Lung (tissue), 12 donors: ENCODE results near the gene FSD1L. TPM values are rescaled to one million over a fixed set of nuclear protein-coding genes. Genes with fewer than 3 reads are reported as not detected.

Source experiments
- ATAC-seq: fragments of 200-7000 bp; cut with Tn5 transposase; one replicate; pipeline ENCODE4 v1.9.1; 2020; ENCODE audit warnings: moderate number of reproducible peaks; ENCODE audit not compliant: insufficient read depth, low FRiP score
- DNase-seq, 3 donors: peaks; one replicate each; pipeline ENCODE4 v3.0.0-alpha.2; 2013 to 2017
- H3K27ac ChIP-seq, 2 donors: one replicate each; pipeline ENCODE4 v1.5.1; 2013; ENCODE audit warnings: mild to moderate bottlenecking in 2 of 2, moderate library complexity in 2 of 2, control low read depth in 1 of 2, inconsistent platforms in 1 of 2, low read depth in 1 of 2, low read length in 1 of 2
- H3K27me3 ChIP-seq, 3 donors: one replicate each; pipeline ENCODE4 v1.5.1; 2013; ENCODE audit warnings: low read length in 2 of 3; ENCODE audit not compliant: control insufficient read depth in 3 of 3, insufficient read depth in 3 of 3
- H3K36me3 ChIP-seq, 4 donors: one replicate each; pipeline ENCODE4 v1.5.1; 2013; ENCODE audit warnings: low read length in 4 of 4, mild to moderate bottlenecking in 1 of 4, moderate library complexity in 1 of 4; ENCODE audit not compliant: control insufficient read depth in 4 of 4, insufficient read depth in 4 of 4
- H3K4me1 ChIP-seq, 5 donors: one replicate each; pipeline ENCODE4 v1.5.1; 2013; ENCODE audit warnings: low read length in 5 of 5, mild to moderate bottlenecking in 2 of 5, moderate library complexity in 1 of 5; ENCODE audit not compliant: control insufficient read depth in 5 of 5, insufficient read depth in 5 of 5
- H3K4me3 ChIP-seq: one replicate; pipeline ENCODE4 v1.5.1; 2013; ENCODE audit warnings: mild to moderate bottlenecking, control low read depth, moderate library complexity
- H3K9ac ChIP-seq, 2 donors: one replicate each; pipeline ENCODE4 v1.5.1; 2013; ENCODE audit warnings: low read length in 2 of 2, control low read depth in 1 of 2; ENCODE audit not compliant: insufficient read depth in 1 of 2
- H3K9me3 ChIP-seq, 4 donors: one replicate each; pipeline ENCODE4 v1.5.1; 2013; ENCODE audit warnings: low read length in 3 of 4, mild to moderate bottlenecking in 1 of 4, moderate library complexity in 1 of 4; ENCODE audit not compliant: control insufficient read depth in 4 of 4, insufficient read depth in 3 of 4
- WGBS, 2 donors: extraction: QIAGEN DNeasy Blood & Tissue Kit; methylation state at CpG; one replicate each; pipeline ENCODE4 v1.1.7; 2013; 5-methylcytosine and 5-hydroxymethylcytosine counted together
- polyA plus RNA-seq, 2 donors: library from polyadenylated mRNA; stranded (reverse); fragments of 200-250 nt; gene quantifications; one replicate each; pipeline ENCODE4 v1.2.1, GENCODE V29; 2013
- total RNA-seq, 2 donors: library from RNA; depleted of rRNA in 1 of 2; stranded (reverse); fragments of >200 nt in 1 of 2; gene quantifications; one replicate each; pipeline ENCODE4 v1.2.1, GENCODE V29; 2014 to 2021
- TF ChIP-seq, protein P1 (sequence below): IDR thresholded peaks from 2 replicates; pipeline ENCODE4 v1.5.1; 2012; ENCODE audit warnings: mild to moderate bottlenecking; ENCODE audit errors: control extremely low read depth, extremely low read depth
- donor health status: control.
- donor health status: control.
- donor health status: Bipolar disorder and iron deficiency.
- donor health status: healthy.
- donor health status: DM: yes; HTN: yes; CAD: no.

The FSD1L gene
- total and polyA plus RNA-seq, 4 donors = 2.5 to 18.8 (median 5.7) TPM

DNA sequence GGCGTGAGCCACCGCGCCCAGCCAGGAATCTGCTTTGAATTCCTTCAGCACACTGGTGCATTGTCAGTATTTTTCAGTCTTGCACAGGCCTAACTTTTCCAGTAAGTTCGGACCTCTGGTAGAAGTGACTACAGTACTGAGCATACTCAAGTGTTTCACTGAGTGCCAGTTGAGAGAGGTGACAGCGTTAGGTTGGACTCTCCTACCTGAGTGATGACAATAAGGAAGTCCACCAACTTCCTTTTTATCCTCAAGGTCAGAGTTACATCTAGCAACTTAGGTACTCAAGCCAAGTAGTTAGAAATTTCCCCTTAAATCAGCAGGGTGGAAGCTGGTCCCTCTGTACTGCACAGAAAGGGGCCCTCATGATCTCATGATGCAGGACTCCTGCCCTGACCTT, 26.0 kb upstream of the FSD1L start:
- DNase-seq (no peak), ATAC-seq (no peak)
- Histone ChIP-seq H3K9me3 (no peaks in the 10 kb centered on the region), H3K27ac (no peak overlapping the region), H3K4me3 (no peak overlapping the region), H3K27me3 (no peaks in the 10 kb centered on the region), H3K36me3 (no peaks in the 10 kb centered on the region), H3K4me1 (peaks cover 0 to 6% (median 4%) of the 10 kb centered on the region in 5 donors), H3K9ac (no peak overlapping the region)
- 83 to 87% methylated on average over 5 of the region's 5 CpGs for WGBS, 2 donors
- TF ChIP-seq, protein P1, sequence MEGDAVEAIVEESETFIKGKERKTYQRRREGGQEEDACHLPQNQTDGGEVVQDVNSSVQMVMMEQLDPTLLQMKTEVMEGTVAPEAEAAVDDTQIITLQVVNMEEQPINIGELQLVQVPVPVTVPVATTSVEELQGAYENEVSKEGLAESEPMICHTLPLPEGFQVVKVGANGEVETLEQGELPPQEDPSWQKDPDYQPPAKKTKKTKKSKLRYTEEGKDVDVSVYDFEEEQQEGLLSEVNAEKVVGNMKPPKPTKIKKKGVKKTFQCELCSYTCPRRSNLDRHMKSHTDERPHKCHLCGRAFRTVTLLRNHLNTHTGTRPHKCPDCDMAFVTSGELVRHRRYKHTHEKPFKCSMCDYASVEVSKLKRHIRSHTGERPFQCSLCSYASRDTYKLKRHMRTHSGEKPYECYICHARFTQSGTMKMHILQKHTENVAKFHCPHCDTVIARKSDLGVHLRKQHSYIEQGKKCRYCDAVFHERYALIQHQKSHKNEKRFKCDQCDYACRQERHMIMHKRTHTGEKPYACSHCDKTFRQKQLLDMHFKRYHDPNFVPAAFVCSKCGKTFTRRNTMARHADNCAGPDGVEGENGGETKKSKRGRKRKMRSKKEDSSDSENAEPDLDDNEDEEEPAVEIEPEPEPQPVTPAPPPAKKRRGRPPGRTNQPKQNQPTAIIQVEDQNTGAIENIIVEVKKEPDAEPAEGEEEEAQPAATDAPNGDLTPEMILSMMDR = no peak

DNA sequence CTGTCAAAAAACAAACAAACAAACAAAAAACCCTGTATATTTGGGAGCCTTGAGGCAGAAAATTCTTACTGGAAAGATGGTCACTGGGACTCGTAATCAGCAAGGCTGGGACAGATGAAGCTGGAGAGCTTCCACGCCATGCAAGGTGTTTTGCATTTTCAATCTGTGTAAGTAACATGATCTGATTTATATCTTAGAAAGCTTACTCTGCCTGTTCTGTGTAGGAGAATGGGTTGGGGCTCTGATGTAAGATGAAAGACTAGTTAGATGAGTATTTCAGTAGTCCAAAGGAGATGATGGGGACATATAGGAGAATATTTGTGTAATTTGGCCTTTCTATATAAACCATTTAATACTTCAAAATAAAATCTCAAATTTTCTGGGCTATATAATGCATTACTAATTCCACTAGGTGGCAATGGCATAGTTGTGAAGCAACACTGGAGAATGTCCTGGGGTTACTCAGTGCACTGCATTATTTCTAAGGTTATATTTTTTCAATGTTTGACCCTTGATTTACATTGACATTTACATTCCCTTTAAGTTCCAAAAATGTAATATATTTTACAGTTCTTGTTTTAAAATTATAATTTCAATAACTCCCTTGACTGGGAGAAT, 21.9 kb upstream of the FSD1L start:
- no peak for DNase-seq

DNA sequence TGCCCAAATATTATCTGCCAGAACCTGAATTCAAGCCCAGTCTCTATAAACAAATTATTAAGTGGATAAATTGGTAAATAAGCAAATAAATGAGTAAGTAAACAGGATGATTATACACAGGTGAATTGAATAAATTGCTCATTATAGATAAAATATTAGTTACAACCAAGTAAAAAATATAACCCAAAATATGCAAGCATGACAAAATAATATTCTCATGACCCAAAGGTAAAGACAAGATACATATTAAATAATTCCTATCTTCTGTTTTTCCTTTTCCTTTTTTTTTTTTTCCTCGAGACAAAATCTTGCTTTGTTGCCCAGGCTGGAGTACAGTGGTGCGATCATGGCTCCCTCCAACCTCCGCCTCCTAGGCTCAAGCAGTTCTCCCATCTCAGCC, 21.2 kb upstream of the FSD1L start:
- TF ChIP-seq, protein P1 = no peak
- ATAC-seq (no peak), DNase-seq (no peak)
- WGBS, 2 donors = 92 to 94% methylated on average over 3 of the region's 3 CpGs
- Histone ChIP-seq H3K27ac (no peak overlapping the region), H3K9me3 (no peaks in the 10 kb centered on the region), H3K27me3 (no peaks in the 10 kb centered on the region), H3K4me1 (peaks cover 0 to 1% (median 0%) of the 10 kb centered on the region in 5 donors), H3K36me3 (no peaks in the 10 kb centered on the region), H3K9ac (no peak overlapping the region), H3K4me3 (no peak overlapping the region)

More for the DNA sequence above, 21.9 kb upstream of the FSD1L start:
- H3K27me3 ChIP-seq = no peaks in the 10 kb centered on the region
- no peak overlapping the region for H3K9ac ChIP-seq
- no peaks in the 10 kb centered on the region for H3K4me1 ChIP-seq
- no peak for ATAC-seq
- no peaks in the 10 kb centered on the region for H3K9me3 ChIP-seq
- 86 to 88% methylated on average over 2 of the region's 2 CpGs for WGBS, 2 donors
- H3K4me3 ChIP-seq = no peak overlapping the region
- TF ChIP-seq, protein P1 = peak; percentile 12
- no peaks in the 10 kb centered on the region for H3K36me3 ChIP-seq
- H3K27ac ChIP-seq = no peak overlapping the region
